GM04504 (cell line): ENCODE measurements around the gene EML4.
"Not testable (repeated sequence)": the region's sequence is repeated elsewhere in the genome, so short reads cannot be mapped to it uniquely, and the experiment has no call there.

Source experiments
- DNase-seq: peaks from one replicate; pipeline ENCODE4 v3.0.0-alpha.2; 2012; ENCODE audit warnings: low read depth

The EML4 gene

GRCh38 chr2:42266236-42266635, 97.1 kb downstream of the EML4 start:
- no peak for DNase-seq

GRCh38 chr2:42267530-42267929, 98.4 kb downstream of the EML4 start:
- DNase-seq, result no peak

DNA sequence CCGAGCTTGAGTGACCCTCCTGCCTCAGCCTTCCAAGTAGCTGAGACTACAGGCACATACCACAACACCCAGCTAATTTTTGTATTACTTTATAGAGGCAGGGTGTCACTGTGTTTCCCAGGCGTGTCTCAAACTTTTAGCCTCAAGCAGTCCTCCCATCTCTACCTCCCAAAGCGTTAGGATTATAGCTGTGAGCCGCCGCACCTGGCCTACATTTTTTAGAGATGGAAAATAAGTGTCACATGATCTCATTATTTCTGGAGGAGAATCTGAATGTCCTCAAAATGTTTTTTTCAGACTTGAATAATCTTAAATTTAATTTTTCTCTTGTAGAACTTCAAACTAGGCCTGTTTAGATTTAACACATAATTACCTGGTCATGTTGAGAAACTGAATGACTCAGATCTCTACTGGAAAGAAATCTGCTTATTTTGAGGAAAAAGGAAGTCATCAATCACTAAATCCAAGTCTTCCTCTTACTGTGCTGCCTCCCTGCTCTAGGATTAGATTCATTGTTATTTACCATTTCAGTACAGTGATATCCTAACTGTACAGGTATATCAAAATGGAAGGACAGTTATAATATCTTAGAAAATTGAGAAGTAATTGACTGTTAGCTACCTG, 99.5 kb downstream of the EML4 start:
- no peak for DNase-seq

- DNase-seq, result no peak
Measured at GRCh38 chr2:42270757-42271156, 101.6 kb downstream of the EML4 start.

GRCh38 chr2:42271246-42271645, 102.1 kb downstream of the EML4 start:
- not testable (repeated sequence) for DNase-seq

- no peak for DNase-seq
Measured at GRCh38 chr2:42274863-42275262, 105.7 kb downstream of the EML4 start.

- no peak for DNase-seq
Measured at GRCh38 chr2:42281416-42282081, 112.4 kb downstream of the EML4 start.

DNA sequence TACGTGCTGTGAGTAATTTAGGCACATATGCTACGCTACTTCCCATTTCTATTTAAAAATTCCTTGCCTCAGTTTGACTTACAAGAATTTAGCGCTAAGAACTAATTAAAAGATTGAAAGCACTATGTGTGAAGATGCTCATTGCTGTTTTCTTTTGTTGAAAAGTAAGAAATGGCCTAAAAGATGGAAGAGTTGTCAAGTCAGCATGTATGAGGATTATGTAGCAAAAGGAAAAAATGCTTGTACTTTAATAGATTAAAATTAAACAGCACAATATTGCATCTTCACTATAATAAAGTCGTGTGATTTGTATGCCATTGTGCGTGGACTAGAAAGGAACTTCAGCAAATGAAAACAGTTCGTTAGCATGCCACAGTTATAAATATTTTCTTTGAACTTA, 114.9 kb downstream of the EML4 start:
- DNase-seq, result no peak

- no peak for DNase-seq
Measured at GRCh38 chr2:42286268-42286946, 117.3 kb downstream of the EML4 start.

GRCh38 chr2:42288811-42289210, 119.7 kb downstream of the EML4 start:
- DNase-seq, result no peak

DNA sequence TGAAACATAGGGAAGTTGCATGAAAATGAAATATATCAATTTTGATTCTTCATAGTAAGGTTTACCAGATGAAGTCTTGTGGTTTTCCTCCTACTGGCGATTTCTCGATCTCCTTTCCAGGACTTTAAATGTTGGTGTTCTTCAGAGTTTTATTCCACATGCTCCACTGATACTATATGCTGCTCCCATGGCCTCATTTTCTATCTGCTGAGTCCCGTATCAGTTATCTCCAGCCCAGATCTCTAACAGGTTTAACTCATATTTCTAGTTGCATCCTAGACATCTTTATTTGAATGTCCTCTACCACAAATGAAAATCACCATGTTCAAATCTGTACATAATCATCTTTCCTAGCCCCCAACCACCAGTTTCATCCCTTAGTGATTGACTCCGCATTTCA, 120.1 kb downstream of the EML4 start:
- DNase-seq, result no peak

- DNase-seq, result no peak
Measured at GRCh38 chr2:42290005-42290404, 120.9 kb downstream of the EML4 start.

DNA sequence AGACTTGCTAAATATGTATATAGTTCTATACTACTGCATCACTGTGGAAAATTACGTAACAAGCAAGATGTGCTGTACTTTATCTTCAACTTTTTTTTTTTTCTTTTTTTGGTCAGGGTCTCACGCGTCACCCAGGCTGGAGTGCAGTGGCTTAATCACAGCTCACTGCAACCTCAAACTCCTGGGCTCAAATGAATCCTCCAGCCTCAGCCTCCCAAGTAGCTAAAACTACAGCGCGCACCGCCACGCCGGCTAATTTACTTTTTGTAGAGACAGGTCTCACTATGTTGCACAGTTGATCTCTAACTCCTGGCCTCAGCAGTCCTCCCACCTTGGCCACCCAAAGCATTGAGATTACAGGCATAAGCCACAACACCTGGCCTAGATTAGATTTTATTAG, 123.9 kb downstream of the EML4 start:
- no peak for DNase-seq

DNA sequence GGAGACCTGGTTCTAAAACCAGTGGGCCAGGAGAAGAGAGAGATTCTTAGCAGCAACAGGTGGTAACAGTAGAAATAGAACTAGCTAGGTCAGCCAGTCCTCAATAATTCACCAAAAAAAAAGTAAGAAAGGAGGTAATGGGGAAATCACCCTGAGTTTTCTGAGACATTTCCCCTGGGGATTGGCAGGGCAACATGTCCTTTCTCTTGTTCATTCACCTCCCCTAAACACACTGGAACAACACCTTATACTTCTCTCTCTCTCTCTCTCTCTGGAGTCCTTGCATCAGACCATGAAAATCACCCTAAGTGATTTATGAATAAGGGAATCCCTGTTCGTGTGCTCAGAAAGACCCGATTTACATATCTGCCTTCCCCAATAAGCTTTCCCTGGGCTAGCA, 127.1 kb downstream of the EML4 start:
- DNase-seq, result no peak

DNA sequence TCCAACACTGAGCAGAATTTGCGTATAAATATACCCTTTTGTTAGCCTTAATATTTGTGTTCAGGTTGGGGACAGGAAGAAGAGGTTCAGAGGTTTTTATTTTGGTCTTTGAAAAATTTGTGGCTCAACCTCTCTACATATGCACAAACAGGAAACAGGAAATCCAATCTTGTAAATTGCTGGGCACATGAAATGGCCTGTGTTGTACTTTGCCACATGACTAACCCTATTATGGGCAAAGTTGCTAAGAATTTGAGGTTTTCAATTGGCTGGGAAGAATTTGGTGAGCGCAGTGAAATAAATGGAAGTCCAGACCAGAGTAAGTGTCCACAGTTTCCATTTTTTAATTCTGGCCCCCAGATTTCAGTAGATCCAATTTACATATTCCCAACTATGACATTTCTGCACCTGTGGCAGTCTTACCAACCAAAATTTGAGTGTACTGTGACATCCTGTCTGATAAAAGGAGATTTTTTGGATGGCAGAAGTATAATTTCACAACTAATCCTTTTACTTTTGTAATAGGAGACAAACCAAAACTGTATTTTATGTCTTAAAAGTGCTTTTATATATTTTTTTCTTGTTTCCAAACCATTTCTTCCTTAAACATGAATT, 128.3 kb downstream of the EML4 start:
- DNase-seq, result no peak

DNA sequence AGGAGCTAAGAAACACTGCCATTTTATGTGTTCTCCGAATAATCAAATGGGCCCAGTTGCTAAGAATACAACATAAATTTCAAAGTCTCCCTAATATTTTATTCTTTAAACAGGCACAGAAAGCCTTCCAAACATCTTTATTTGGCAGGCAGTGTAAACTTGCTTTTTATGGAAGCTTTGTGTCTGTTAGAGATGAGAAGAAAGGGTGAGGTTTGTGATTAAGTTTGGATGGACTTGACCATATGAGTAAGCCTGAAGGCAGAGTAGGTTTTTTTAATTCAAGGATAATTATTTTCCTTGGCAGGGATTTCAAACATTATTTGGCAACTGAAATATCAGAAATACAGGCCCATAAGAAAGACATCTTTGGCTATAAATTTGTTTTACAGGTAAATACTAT, 129.0 kb downstream of the EML4 start:
- DNase-seq, result no peak

DNA sequence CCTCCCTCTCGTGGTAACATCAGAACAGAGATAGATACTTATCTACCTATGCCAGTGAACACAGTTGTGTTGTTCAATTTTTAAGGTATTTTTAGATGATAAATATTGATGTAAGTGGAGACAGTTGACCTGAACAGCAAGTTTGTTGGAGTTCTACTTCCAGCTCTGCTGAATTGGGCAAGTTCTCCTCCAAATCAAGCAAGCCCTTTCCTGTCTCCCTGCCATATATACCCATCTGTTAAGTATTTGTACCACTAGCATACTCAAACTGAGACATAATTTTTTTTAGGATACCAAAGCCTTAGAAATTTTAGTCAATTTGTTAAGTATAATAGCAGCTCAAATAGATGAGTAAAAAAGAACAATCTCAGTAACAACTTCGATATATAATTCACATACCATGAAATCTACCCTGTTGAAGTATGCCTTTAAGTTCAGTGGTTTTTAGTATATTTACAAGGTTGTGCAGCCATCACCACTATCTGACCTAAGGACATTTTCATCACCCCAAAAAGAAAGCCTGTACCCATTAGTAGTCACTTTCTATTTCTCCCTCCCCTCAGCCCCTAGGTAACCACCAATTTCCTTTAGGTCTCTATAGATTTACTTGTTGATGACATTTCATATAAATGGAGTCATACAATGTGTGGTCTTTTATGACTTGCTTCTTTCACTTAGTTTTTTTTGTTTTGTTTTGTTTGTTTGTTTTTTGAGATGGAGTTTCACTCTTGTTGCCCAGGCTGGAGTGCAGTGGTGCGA, 130.0 kb downstream of the EML4 start:
- no peak for DNase-seq

GRCh38 chr2:42300527-42300926, 131.4 kb downstream of the EML4 start:
- DNase-seq, result no peak

DNA sequence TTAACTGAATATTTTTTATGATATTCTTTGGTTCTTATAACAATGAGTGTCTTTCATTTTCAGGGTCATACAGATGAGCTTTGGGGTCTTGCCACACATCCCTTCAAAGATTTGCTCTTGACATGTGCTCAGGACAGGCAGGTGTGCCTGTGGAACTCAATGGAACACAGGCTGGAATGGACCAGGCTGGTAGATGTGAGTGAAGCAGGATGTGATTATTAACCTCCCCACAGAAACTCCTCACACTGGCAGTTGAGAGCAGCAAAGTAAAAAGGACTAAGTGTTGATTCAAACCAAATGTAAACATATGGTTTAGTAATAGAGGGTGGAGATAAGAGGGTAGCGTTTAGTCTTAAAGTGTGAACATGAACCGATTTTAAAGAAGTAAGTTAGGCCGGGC, 134.1 kb downstream of the EML4 start:
- DNase-seq, result no peak

GRCh38 chr2:42304059-42304713, 135.0 kb downstream of the EML4 start:
- no peak for DNase-seq

- no peak for DNase-seq
Measured at GRCh38 chr2:42307180-42307579, 138.0 kb downstream of the EML4 start.

DNA sequence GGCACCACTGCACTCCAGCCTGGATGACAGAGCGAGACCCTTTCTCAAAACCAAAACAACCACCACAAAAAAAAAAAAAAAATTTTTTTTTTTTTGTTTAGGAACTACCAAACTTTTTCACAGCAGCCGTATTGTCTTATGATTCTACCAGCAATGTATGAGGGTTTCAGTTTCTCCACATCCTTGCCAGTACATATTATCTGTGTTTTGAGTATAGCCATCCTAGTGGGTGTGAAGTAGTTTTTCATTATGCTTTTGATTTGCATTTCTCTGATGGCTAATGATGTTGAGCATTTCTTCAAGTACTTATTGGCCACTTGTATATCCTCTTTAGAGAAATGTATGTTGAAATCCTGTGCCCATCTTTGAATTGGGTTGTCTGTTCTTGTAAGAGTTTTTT, 140.2 kb downstream of the EML4 start:
- DNase-seq, result no peak
